Lung microvascular endothelial cell (primary cell): ENCODE results near the gene JADE1. TPM values are rescaled to one million over a fixed set of nuclear protein-coding genes. Genes with fewer than 3 reads are reported as not detected.
A peak's percentile ranks its signal among the peaks of the same experiment; 100 is the strongest.

ENCODE experiments used
- DNase-seq, 2 donors: peaks; one replicate each; pipeline versions ENCODE4 v3.0.0 to v3.0.0-alpha.2; 2010; ENCODE audit warnings: low read depth in 2 of 2
- total RNA-seq: library from RNA; depleted of rRNA; stranded (reverse); fragments of >200 nt; gene quantifications from 2 replicates; pipeline ENCODE4 v1.2.1, GENCODE V29; 2014

Gene JADE1
- total RNA-seq, 1 donor from 2014 or later: 6.9 TPM

GRCh38 chr4:128810331-128810870 lies 901 bp downstream of the JADE1 start:
- peak; percentile 48 to 78 for DNase-seq

GRCh38 chr4:128810871-128811570 lies 1.5 kb downstream of the JADE1 start:
- peak; percentile 65 to 71 for DNase-seq

GRCh38 chr4:128811571-128812441 lies 2.3 kb downstream of the JADE1 start:
- peak; percentile 92 to 93 for DNase-seq

- DNase-seq: peak; percentile 67 to 70
These were observed 3.1 kb downstream of the JADE1 start for GRCh38 chr4:128812442-128813235.

GRCh38 chr4:128813965-128814364 lies 4.5 kb downstream of the JADE1 start:
- no peak for DNase-seq

GRCh38 chr4:128818442-128818841 lies 8.9 kb downstream of the JADE1 start:
- no peak for DNase-seq

GRCh38 chr4:128819082-128819742 lies 9.7 kb downstream of the JADE1 start:
- no peak for DNase-seq

- no peak for DNase-seq
These were observed 11.2 kb downstream of the JADE1 start for GRCh38 chr4:128820671-128821070.

- no peak for DNase-seq
These were observed 11.7 kb downstream of the JADE1 start for GRCh38 chr4:128821151-128821550.

GRCh38 chr4:128823025-128823661 lies 13.6 kb downstream of the JADE1 start:
- peak in 1 of 2 donors; percentile 68 for DNase-seq

GRCh38 chr4:128825226-128825625 lies 15.7 kb downstream of the JADE1 start:
- no peak for DNase-seq

GRCh38 chr4:128827296-128827695 lies 17.8 kb downstream of the JADE1 start:
- DNase-seq: no peak

GRCh38 chr4:128830906-128831503 lies 21.5 kb downstream of the JADE1 start:
- DNase-seq: peak; percentile 37 to 83

GRCh38 chr4:128831531-128832242 lies 22.2 kb downstream of the JADE1 start:
- DNase-seq: peak; percentile 18 to 40

GRCh38 chr4:128832243-128832625 lies 22.7 kb downstream of the JADE1 start:
- no peak for DNase-seq

- no peak for DNase-seq
These were observed 26.2 kb downstream of the JADE1 start for GRCh38 chr4:128835498-128836222.

- no peak for DNase-seq
These were observed 27.7 kb downstream of the JADE1 start for GRCh38 chr4:128837198-128837597.

- no peak for DNase-seq
These were observed 28.2 kb downstream of the JADE1 start for GRCh38 chr4:128837679-128838078.
